Neutrophil (primary cell): ENCODE results near the gene COL7A1.

ENCODE experiments used
- H3K27ac ChIP-seq: fragments of 200-600 bp; sonication (generic); 2 replicates; pipeline ENCODE4 v1.5.1; 2016; ENCODE audit warnings: mild to moderate bottlenecking, moderate library complexity
- H3K27me3 ChIP-seq: fragments of 200-600 bp; sonication (generic); 2 replicates; pipeline ENCODE4 v1.6.0; 2016; ENCODE audit warnings: mild to moderate bottlenecking
- H3K36me3 ChIP-seq: fragments of 200-600 bp; sonication (generic); 2 replicates; pipeline ENCODE4 v1.5.1; 2017
- H3K4me1 ChIP-seq, 2 experiments: fragments of 200-600 bp in 1 of 2; sonication (generic) in 1 of 2; 1 replicate in 1 of 2; 2 replicates in 1 of 2; pipeline versions ENCODE4 v1.5.1 to v1.6.1; 2013 to 2016; ENCODE audit warnings: low read depth in 1 of 2, low read length in 1 of 2, mild to moderate bottlenecking in 1 of 2, moderate library complexity in 1 of 2; ENCODE audit not compliant: control insufficient read depth in 1 of 2, insufficient read depth in 1 of 2
- H3K4me3 ChIP-seq, 2 experiments: fragments of 200-600 bp in 1 of 2; sonication (generic) in 1 of 2; 1 replicate in 1 of 2; 2 replicates in 1 of 2; pipeline ENCODE4 v1.5.1; 2013 to 2016; ENCODE audit warnings: low read depth in 1 of 2, low read length in 1 of 2, mild to moderate bottlenecking in 1 of 2, moderate library complexity in 1 of 2
- H3K9me3 ChIP-seq: fragments of 200-600 bp; sonication (generic); 2 replicates; pipeline ENCODE4 v1.5.1; 2016
- TF ChIP-seq, protein P1 (sequence below): fragments of 200-600 bp; sonication (generic); IDR thresholded peaks from 2 replicates; pipeline ENCODE4 v1.5.1; 2016; ENCODE audit warnings: antibody characterized with exemption

COL7A1 gene

DNA sequence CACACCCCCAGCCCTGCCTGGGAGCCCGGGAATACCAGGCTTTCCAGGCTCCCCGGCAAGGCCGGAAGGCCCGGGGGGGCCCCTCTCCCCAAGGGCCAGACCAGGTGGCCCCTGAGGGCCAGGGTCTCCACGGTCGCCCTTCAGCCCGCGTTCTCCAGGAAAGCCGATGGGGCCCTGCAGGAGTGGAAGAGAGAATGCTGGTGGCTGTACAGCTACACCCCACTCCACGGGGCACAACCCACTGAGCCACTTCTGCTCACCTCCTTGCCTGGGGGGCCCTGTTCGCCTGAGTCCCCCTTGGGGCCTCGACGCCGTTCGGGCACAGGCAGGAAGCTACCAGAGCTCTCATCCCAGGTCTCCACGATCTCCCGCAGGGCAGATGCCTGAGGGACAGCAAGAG lies 19.8 kb downstream of the COL7A1 start:
- no peak overlapping the region for H3K4me3 ChIP-seq
- no peaks in the 10 kb centered on the region for H3K27me3 ChIP-seq
- no peaks in the 10 kb centered on the region for H3K4me1 ChIP-seq
- H3K36me3 ChIP-seq = no peaks in the 10 kb centered on the region
- TF ChIP-seq, protein P1, sequence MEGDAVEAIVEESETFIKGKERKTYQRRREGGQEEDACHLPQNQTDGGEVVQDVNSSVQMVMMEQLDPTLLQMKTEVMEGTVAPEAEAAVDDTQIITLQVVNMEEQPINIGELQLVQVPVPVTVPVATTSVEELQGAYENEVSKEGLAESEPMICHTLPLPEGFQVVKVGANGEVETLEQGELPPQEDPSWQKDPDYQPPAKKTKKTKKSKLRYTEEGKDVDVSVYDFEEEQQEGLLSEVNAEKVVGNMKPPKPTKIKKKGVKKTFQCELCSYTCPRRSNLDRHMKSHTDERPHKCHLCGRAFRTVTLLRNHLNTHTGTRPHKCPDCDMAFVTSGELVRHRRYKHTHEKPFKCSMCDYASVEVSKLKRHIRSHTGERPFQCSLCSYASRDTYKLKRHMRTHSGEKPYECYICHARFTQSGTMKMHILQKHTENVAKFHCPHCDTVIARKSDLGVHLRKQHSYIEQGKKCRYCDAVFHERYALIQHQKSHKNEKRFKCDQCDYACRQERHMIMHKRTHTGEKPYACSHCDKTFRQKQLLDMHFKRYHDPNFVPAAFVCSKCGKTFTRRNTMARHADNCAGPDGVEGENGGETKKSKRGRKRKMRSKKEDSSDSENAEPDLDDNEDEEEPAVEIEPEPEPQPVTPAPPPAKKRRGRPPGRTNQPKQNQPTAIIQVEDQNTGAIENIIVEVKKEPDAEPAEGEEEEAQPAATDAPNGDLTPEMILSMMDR = no peak
- H3K27ac ChIP-seq = no peak overlapping the region
- H3K9me3 ChIP-seq = no peaks in the 10 kb centered on the region

DNA sequence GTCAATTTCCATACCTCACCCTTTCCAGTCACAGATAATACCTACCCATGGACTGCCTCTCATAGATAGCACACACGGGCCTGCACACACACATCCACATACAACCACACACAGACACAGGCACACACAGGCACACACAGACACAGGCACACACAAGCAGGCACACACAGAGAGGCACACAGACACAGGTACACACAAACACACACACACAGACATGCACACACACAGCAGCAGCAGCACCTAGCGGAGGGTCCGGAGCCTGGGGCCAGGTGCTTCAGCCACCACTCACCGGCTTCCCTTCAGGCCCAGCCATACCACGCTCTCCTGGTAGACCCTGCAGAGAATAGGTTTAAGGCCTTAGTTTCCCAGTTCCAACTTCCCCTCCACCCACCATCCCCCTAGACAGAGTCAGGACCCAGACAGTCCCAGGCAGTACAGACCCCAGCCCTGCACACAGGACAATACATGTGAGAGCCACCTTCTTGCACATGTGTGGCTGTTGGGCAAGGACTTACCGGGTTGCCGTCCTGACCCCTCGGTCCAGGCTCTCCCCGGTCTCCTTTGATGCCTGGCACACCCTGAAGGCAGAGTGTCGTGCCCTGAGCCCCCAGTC lies 21.1 kb downstream of the COL7A1 start:
- no peaks in the 10 kb centered on the region for H3K36me3 ChIP-seq
- TF ChIP-seq, protein P1 = no peak

DNA sequence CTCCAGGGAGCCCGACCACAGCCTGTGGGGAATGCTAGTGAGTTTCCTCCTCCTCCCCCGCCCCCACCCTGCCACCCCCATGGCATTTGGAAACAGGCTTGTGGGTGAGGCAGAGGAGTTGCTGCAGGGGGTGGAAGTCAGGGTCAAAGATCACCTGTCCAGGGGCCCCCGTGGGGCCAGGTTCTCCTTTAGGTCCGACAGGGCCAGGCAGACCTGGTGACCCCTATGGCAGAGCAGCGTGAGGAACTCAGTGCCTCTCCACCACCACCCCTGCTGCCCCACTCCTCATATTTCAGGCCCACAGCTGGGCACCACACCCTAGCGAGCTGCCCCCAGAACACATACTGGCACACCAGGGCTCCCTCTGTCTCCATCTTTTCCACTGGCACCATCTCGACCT lies 22.6 kb downstream of the COL7A1 start:
- no peaks in the 10 kb centered on the region for H3K4me1 ChIP-seq
- no peak overlapping the region for H3K4me3 ChIP-seq
- H3K27ac ChIP-seq = no peak overlapping the region
- no peaks in the 10 kb centered on the region for H3K27me3 ChIP-seq
- TF ChIP-seq, protein P1 = no peak
- no peaks in the 10 kb centered on the region for H3K9me3 ChIP-seq
- H3K36me3 ChIP-seq = no peaks in the 10 kb centered on the region

More for the DNA sequence above, 21.1 kb downstream of the COL7A1 start:
- Histone ChIP-seq H3K9me3 (no peaks in the 10 kb centered on the region), H3K4me1 (no peaks in the 10 kb centered on the region), H3K27me3 (no peaks in the 10 kb centered on the region), H3K27ac (no peak overlapping the region), H3K4me3 (no peak overlapping the region)

DNA sequence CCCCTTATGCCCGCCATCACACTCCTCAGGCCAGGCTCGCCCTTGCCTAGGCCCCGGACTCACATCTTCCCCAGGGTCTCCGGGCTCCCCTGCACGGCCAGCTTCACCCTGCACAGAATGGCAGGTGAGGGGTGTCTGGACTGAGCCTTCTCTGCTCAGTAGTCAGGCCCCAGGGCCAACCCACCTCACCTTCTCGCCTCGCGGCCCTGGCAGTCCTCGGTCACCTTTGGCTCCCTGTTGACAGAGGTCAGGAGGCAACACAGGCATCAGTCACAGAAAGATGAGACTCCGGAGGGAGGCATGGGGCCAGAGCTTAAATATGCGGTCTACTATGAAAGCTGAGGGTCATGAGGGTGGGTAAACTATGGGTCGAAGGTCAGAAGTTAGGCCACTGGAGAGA lies 23.2 kb downstream of the COL7A1 start:
- Histone ChIP-seq H3K27me3 (no peaks in the 10 kb centered on the region), H3K36me3 (no peaks in the 10 kb centered on the region)

DNA sequence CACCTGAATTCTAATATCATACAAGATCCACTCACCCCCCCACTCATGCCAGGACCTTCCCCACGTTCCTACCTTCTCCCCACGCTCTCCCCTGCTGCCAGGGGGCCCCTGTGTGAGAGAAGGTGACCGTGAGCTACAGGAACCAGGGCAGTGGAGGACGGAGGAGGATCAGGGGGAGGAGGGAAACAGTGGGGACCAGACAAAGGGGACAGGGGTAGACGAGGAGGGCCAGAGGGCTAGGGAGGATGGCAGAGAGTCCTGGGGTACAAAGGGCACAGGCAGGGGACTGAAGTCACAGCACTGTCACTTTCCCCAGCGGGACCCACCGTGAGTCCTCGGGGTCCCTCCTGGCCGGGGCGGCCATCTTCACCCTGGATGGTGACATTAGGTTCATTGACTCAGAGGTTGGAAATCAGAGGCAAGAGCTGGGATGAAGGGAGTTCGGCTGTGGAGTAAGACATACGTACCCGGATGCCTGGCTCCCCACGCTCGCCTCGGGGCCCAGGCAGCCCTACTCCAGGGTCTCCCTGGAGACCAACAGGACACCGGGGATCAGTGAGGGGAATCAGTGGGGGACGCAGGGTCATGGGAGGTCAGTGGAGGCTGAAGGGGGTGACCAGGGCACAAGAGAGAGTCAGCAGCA lies 25.2 kb downstream of the COL7A1 start:
- no peaks in the 10 kb centered on the region for H3K9me3 ChIP-seq
- H3K27me3 ChIP-seq = no peaks in the 10 kb centered on the region
- H3K4me1 ChIP-seq = no peaks in the 10 kb centered on the region
- H3K27ac ChIP-seq = no peak overlapping the region
- no peak overlapping the region for H3K4me3 ChIP-seq
- H3K36me3 ChIP-seq = no peaks in the 10 kb centered on the region
- TF ChIP-seq, protein P1 = no peak

More for the DNA sequence above, 23.2 kb downstream of the COL7A1 start:
- Histone ChIP-seq H3K27ac (no peak overlapping the region), H3K4me1 (no peaks in the 10 kb centered on the region), H3K9me3 (no peaks in the 10 kb centered on the region), H3K4me3 (no peak overlapping the region)
- TF ChIP-seq, protein P1 = no peak
